Adipocyte (in vitro differentiated cells): ENCODE measurements around the gene KRTAP12-4.
"Not testable (repeated sequence)": the region's sequence is repeated elsewhere in the genome, so short reads cannot be mapped to it uniquely, and the experiment has no call there.

Experiments used
- DNase-seq: peaks from one replicate; pipeline ENCODE4 v3.0.0-alpha.2; 2015; ENCODE audit warnings: low read depth
- H3K27me3 ChIP-seq: replicated peaks from 2 replicates; pipeline ENCODE4 v1.7.0; 2013; ENCODE audit warnings: mild to moderate bottlenecking, low read length, moderate library complexity; ENCODE audit not compliant: control insufficient read depth, insufficient read depth
- H3K36me3 ChIP-seq: 2 replicates; pipeline ENCODE4 v1.7.0; 2013; ENCODE audit warnings: low read length, mild to moderate bottlenecking, moderate library complexity; ENCODE audit not compliant: control insufficient read depth, insufficient read depth, severe bottlenecking
- H3K4me1 ChIP-seq: 2 replicates; pipeline ENCODE4 v1.7.0; 2013; ENCODE audit warnings: mild to moderate bottlenecking, low read length, moderate library complexity; ENCODE audit not compliant: control insufficient read depth, insufficient read depth
- H3K4me3 ChIP-seq: 2 replicates; pipeline ENCODE4 v1.7.0; 2013; ENCODE audit warnings: mild to moderate bottlenecking, low read length, moderate library complexity
- H3K9ac ChIP-seq: 2 replicates; pipeline ENCODE4 v1.7.0; 2013; ENCODE audit warnings: mild to moderate bottlenecking, low read length, moderate library complexity
- H3K9me3 ChIP-seq: 2 replicates; pipeline ENCODE4 v1.7.0; 2013; ENCODE audit warnings: mild to moderate bottlenecking, low read length, moderate library complexity; ENCODE audit not compliant: control insufficient read depth

Gene KRTAP12-4

DNA sequence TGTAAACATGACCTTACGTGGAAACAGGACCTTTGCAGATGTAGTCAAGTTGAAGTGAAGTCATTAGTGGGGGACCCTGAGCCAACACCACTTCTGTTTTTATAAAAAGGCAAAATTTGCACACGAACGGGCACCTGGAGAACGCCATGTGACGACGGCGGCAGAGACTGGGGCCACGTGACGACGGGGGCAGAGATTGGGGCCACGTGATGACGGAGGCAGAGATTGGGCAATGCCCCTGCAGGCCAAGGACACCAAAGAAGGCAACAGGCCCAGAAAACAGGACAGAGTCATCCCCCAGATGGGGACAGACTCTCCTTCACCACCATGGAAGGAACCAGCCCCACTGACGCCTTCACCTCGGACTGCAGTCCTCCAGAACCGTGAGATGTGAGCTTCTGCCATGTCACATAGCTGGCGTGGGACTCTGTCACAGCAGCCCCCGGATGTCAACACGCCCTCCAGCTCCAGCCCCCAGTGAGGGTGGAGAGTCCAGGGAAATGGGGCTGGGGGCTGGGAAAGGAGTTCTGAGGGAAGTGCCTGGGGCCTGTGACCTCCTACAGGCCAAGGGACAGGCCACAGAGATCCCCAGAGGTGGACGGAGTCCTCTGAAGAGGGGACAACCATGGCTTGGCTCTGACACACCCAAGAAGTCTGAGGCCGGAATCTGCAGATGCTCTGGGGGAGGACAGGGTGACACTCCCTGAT is 4.0 kb downstream of the KRTAP12-4 start:
- Histone ChIP-seq H3K4me1 (no peaks in the 10 kb centered on the region), H3K9me3 (no peaks in the 10 kb centered on the region), H3K9ac (no peak overlapping the region), H3K4me3 (no peak overlapping the region), H3K27me3 (no peaks in the 10 kb centered on the region), H3K36me3 (no peaks in the 10 kb centered on the region)
- DNase-seq, result no peak

GRCh38 chr21:44649521-44650100 is 4.8 kb downstream of the KRTAP12-4 start:
- Histone ChIP-seq H3K36me3 (no peaks in the 10 kb centered on the region), H3K4me1 (no peaks in the 10 kb centered on the region), H3K9me3 (peaks cover 5% of the 10 kb centered on the region), H3K9ac (no peak overlapping the region), H3K27me3 (no peaks in the 10 kb centered on the region), H3K4me3 (no peak overlapping the region)
- DNase-seq, result no peak

GRCh38 chr21:44648557-44649311 is 5.7 kb downstream of the KRTAP12-4 start:
- no peak overlapping the region for H3K4me3 ChIP-seq
- no peaks in the 10 kb centered on the region for H3K36me3 ChIP-seq
- no peaks in the 10 kb centered on the region for H3K27me3 ChIP-seq
- no peak overlapping the region for H3K9ac ChIP-seq
- peaks cover 14% of the 10 kb centered on the region for H3K9me3 ChIP-seq
- no peaks in the 10 kb centered on the region for H3K4me1 ChIP-seq
- no peak for DNase-seq

- no peak overlapping the region for H3K9ac ChIP-seq
- no peaks in the 10 kb centered on the region for H3K36me3 ChIP-seq
- no peak overlapping the region for H3K4me3 ChIP-seq
- peaks cover 22% of the 10 kb centered on the region for H3K9me3 ChIP-seq
- H3K4me1 ChIP-seq, result no peaks in the 10 kb centered on the region
- DNase-seq, result no peak
- no peaks in the 10 kb centered on the region for H3K27me3 ChIP-seq
Measured at GRCh38 chr21:44647222-44647552, 7.3 kb downstream of the KRTAP12-4 start.

DNA sequence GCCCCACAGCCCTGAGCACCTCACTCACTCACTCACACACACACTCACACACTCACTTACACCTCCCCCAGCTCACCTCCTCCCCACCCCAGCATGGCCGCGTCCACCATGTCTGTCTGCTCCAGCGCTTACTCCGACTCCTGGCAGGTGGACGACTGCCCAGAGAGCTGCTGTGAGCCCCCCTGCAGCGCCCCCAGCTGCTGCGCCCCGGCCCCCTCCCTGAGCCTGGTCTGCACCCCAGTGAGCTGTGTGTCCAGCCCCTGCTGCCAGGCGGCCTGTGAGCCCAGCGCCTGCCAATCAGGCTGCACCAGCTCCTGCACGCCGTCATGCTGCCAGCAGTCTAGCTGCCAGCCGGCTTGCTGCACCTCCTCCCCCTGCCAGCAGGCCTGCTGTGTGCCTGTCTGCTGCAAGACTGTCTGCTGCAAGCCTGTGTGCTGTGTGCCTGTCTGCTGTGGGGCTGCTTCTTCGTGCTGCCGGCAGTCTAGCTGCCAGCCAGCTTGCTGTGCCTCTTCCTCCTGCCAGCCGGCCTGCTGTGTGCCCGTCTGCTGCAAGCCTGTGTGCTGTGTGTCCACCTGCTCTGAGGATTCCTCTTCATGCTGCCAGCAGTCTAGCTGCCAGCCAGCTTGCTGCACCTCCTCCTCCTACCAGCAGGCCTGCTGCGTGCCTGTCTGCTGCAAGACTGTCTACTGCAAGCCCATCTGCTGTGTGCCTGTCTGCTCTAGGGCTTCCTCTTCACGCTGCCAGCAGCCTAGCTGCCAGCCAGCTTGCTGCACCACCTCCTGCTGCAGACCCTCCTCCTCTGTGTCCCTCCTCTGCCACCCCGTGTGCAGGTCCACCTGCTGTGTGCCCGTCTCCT is 7.9 kb downstream of the KRTAP12-4 start, which contains the start of gene KRTAP10-11:
TSS of gene KRTAP10-11 (plus strand) at position 49 of the 856 bp plus-strand sequence. CDS start at position 94, 45 bp downstream.
- H3K9ac ChIP-seq, result not testable (repeated sequence)

GRCh38 chr21:44644878-44645277 is 9.6 kb downstream of the KRTAP12-4 start:
- no peak overlapping the region for H3K4me3 ChIP-seq
- no peak overlapping the region for H3K9ac ChIP-seq
- H3K4me1 ChIP-seq, result no peaks in the 10 kb centered on the region
- peaks cover 32% of the 10 kb centered on the region for H3K9me3 ChIP-seq
- H3K36me3 ChIP-seq, result no peaks in the 10 kb centered on the region
- DNase-seq, result no peak
- no peaks in the 10 kb centered on the region for H3K27me3 ChIP-seq

More for the DNA sequence above, 7.9 kb downstream of the KRTAP12-4 start, which contains the start of gene KRTAP10-11:
- not testable (repeated sequence) for H3K36me3 ChIP-seq, H3K4me1 ChIP-seq, H3K4me3 ChIP-seq, DNase-seq, H3K27me3 ChIP-seq
- H3K9me3 ChIP-seq, result peaks cover 24% of the 10 kb centered on the region

- DNase-seq, result no peak
- Histone ChIP-seq H3K27me3 (no peaks in the 10 kb centered on the region), H3K9ac (no peak overlapping the region), H3K36me3 (no peaks in the 10 kb centered on the region), H3K4me1 (no peaks in the 10 kb centered on the region), H3K4me3 (no peak overlapping the region), H3K9me3 (peaks cover 32% of the 10 kb centered on the region)
Measured at GRCh38 chr21:44643741-44644310, 10.6 kb downstream of the KRTAP12-4 start.

DNA sequence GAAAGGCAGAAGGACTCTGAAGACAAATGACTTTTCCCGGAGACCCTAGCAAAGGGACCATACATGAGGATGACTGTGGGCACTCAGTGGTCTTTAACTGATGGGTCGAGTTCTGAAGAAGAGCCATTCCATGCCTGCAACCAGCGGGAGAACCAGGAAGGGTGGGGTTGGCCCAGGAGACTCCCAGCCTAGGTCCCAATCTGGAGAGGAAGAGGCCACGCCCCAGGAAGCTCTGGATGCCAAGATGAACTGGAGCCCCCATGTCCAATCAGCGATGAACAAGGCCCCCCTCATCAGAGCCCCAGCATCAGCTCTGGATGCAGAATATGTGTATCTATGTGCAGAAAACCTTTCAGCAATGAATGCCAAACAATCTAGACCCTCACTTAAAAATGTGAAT is 13.7 kb downstream of the KRTAP12-4 start:
- no peak overlapping the region for H3K9ac ChIP-seq

DNA sequence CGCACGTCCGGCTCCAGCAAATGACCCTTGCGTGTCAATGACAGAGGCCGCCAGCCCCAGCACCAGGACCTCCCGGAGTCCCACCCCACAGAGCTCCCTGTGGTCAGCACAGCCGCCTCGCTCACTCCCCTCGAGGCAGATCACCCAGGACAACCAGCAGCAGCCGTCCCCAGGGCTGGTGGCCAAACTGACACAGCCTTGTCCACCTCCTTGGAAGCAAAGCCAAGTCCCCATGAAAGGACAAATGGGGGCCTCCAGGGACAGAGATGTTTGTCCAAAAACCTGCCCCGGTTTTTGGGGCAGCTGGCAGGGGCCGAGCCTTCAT is 15.2 kb downstream of the KRTAP12-4 start:
- H3K9ac ChIP-seq, result no peak overlapping the region
- H3K27me3 ChIP-seq, result no peaks in the 10 kb centered on the region
- no peaks in the 10 kb centered on the region for H3K4me1 ChIP-seq
- H3K36me3 ChIP-seq, result no peaks in the 10 kb centered on the region
- no peak overlapping the region for H3K4me3 ChIP-seq
- DNase-seq, result no peak
- peaks cover 24% of the 10 kb centered on the region for H3K9me3 ChIP-seq

More for the DNA sequence above, 13.7 kb downstream of the KRTAP12-4 start:
- H3K27me3 ChIP-seq, result no peaks in the 10 kb centered on the region
- no peak overlapping the region for H3K4me3 ChIP-seq
- H3K9me3 ChIP-seq, result peaks cover 32% of the 10 kb centered on the region
- DNase-seq, result no peak
- H3K36me3 ChIP-seq, result no peaks in the 10 kb centered on the region
- H3K4me1 ChIP-seq, result no peaks in the 10 kb centered on the region

DNA sequence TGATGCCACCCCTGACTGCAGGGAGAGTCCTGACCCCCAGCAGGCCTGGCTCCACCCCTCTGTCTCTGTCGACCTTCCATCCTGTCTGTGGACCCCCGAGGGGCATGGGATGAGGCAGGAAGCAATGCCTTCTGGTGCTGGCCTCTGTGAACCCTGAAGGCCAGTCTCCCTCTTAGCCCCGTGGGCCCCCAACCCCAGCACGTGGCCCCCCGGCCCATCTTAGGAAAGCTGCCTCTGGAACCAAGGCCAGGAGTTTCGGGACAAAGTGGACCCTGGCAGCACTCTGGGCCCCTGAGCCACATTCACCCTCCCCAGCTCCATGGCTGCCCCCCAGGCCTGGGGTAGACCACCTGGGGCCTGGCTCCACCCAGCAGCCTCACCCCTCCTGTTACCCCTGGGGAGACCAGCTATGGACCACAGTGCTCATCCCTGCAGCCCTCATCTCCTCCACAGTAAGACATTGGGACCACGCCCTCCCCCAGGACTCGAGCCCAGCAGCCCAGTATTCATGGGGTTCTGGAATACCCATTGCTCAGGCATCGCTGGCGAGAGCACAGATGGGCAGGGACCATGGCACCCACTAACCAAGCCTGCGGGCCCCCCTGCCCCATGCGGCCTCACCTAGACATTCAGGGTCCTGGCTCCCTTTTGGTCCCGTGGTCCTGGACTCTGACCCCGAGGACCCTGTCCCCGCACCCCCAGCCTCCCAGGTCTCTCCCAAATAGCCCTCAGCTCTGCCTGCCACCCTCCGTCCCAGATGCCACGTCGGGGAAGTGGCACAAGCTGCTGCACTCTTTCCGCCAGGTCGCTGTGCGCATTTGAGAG is 15.7 kb downstream of the KRTAP12-4 start:
- not testable (repeated sequence) for H3K4me1 ChIP-seq, H3K9ac ChIP-seq, H3K4me3 ChIP-seq, H3K36me3 ChIP-seq, H3K27me3 ChIP-seq, DNase-seq
- peaks cover 18% of the 10 kb centered on the region for H3K9me3 ChIP-seq
